ENCODE data around the gene TBC1D2B.

DNA sequence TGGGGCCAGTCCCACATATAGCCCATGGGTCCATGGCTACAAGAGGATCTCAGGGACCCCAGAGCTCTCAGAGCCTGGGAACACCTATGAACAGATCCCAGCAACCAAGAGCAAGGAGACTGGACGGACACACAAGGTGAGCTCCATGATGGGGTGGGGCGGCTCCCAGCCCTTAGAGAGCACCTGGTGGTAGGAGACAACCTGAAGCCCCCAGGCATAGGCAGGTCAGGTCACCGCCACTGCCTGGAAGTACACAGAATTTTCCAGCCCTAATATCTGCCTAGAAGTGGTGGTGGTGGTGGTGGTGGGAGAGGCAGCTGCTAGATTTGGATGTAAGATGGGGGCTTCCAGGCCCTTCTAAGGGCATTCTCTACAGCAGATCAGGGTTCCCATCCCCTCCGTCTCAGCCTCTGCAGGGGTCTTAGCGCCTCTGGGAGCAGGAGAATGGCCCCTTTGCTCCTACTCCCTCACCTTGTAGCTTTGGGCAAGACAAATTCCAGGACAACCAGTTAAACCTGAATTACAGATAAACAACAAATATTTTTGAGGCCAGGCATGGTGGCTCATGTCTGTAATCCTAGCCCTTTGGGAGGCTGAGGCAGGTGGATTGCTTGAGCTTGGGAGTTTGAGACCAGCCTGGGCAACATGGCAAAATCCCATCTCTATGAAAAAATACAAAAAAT, 24.1 kb upstream of the TBC1D2B start:
- TF ChIP-seq, protein P1, sequence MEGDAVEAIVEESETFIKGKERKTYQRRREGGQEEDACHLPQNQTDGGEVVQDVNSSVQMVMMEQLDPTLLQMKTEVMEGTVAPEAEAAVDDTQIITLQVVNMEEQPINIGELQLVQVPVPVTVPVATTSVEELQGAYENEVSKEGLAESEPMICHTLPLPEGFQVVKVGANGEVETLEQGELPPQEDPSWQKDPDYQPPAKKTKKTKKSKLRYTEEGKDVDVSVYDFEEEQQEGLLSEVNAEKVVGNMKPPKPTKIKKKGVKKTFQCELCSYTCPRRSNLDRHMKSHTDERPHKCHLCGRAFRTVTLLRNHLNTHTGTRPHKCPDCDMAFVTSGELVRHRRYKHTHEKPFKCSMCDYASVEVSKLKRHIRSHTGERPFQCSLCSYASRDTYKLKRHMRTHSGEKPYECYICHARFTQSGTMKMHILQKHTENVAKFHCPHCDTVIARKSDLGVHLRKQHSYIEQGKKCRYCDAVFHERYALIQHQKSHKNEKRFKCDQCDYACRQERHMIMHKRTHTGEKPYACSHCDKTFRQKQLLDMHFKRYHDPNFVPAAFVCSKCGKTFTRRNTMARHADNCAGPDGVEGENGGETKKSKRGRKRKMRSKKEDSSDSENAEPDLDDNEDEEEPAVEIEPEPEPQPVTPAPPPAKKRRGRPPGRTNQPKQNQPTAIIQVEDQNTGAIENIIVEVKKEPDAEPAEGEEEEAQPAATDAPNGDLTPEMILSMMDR (IDR thresholded peaks at IDR 0.05; ENCODE audit: poor library complexity, severe bottlenecking) = no peak
- TF ChIP-seq EZH2 (IDR thresholded peaks at IDR 0.05; ENCODE audit: borderline replicate concordance, insufficient read depth, low read length, poor library complexity, severe bottlenecking) (no peak), RAD21 (conservative IDR thresholded peaks at IDR 0.05) (no peak), TAF1 (IDR thresholded peaks at IDR 0.05; ENCODE audit: low read depth) (no peak)
- TF ChIP-seq, protein P2, sequence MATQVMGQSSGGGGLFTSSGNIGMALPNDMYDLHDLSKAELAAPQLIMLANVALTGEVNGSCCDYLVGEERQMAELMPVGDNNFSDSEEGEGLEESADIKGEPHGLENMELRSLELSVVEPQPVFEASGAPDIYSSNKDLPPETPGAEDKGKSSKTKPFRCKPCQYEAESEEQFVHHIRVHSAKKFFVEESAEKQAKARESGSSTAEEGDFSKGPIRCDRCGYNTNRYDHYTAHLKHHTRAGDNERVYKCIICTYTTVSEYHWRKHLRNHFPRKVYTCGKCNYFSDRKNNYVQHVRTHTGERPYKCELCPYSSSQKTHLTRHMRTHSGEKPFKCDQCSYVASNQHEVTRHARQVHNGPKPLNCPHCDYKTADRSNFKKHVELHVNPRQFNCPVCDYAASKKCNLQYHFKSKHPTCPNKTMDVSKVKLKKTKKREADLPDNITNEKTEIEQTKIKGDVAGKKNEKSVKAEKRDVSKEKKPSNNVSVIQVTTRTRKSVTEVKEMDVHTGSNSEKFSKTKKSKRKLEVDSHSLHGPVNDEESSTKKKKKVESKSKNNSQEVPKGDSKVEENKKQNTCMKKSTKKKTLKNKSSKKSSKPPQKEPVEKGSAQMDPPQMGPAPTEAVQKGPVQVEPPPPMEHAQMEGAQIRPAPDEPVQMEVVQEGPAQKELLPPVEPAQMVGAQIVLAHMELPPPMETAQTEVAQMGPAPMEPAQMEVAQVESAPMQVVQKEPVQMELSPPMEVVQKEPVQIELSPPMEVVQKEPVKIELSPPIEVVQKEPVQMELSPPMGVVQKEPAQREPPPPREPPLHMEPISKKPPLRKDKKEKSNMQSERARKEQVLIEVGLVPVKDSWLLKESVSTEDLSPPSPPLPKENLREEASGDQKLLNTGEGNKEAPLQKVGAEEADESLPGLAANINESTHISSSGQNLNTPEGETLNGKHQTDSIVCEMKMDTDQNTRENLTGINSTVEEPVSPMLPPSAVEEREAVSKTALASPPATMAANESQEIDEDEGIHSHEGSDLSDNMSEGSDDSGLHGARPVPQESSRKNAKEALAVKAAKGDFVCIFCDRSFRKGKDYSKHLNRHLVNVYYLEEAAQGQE (IDR thresholded peaks at IDR 0.05; ENCODE audit: borderline replicate concordance) = no peak

All from neural cell (in vitro differentiated cells).